NOMO-1 (cell line): ENCODE measurements around the gene CASZ1.

Experiments used
- DNase-seq, 2 experiments: peaks; one replicate each; lab custom pipeline; 2025; ENCODE audit not compliant: unreplicated experiment in 2 of 2; lab: John Stamatoyannopoulos, UW

Gene CASZ1

DNA sequence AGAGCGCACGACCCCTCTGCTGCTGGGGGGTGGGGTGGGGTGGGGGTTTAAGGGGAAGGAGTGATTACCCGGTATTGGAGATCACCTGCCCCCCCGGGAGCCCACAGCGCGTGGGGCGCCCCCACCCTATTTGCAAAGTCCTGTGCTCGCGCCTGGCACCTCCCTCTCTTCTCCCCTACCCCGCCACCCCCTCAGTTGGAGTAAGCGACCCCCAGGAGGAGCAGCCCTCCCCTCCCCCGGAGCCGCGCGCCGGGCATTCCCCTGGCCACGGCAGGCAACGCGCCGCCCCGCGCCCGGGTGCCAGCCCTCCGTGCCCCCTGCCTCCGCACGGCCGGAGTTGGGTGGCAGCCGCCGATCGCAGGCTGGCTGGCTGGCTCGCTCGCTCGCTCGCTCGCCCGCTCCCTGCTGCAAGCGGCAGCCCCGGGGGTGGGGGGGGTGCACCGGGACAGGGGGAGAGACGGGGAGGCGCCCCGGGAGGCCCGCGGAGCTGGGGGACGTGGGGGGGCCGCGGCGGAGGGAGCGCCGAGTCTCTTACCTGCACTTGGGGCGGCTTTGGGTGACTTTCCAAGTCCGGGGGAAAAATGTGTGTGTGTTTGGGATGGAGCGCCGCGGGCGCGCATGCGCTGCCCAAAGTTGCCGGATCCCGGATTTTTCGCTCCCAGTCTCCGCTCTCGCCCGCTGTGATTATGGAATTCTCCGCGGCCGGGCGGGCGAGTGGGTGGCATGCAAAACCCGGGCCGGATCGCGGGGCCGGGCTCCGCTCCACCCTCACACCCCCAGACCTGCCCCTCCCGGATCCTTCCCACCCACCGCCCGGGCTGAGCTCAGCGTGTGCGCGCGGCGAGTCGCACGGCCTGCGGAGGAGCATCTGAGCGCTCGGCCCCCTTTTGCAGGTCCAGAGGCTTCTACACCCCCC is at the start of gene CASZ1:
TSS of gene CASZ1 (minus strand) at position 618 of the 916 bp plus-strand sequence. CDS start 102,757 bp downstream, outside the sequence.
- DNase-seq: no peak

GRCh38 chr1:10843697-10844096 is 47.3 kb upstream of the CASZ1 start:
- no peak for DNase-seq

- DNase-seq: no peak
Observed at GRCh38 chr1:10841118-10841517, 44.7 kb upstream of the CASZ1 start.

- no peak for DNase-seq
Observed at GRCh38 chr1:10839188-10839770, 42.8 kb upstream of the CASZ1 start.

DNA sequence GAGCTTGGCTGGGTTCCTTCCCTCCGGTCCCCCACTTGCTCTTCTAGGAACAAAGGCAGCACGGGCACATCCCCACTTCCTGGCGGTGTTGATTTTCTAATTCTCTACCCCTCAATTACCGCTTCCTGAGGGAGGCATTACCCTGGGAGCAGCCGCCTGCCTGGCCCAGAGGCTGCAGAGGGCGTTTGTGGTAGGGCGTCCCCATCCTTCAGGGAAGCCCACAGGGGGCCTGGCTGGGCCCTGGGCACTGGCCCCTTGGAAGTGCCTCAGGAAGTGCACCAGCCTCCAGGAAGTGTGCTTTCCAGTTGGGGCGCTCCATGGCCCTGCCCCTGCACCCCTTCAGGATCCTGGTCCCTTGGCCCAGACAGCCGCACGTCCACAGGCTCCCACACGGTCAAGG is 42.1 kb upstream of the CASZ1 start:
- no peak for DNase-seq

DNA sequence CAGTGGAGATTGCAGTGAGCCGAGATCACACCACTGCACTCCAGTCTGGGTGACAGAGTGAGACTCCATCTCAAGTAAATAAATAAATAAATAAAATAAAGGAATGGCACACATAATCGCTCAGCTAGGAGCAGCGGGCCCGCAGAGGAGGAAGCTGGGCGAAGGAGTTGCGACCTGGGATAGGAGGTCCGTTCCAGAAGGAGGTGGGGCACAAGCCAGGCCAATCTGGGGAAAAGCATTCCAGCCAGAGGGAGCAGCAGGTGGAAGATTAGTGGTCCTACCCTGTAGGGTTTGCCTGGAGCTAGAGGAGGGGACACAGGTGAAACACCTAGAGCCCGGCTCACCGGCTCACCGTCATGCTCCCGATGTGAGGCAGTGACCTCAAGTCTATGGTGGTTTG is 40.3 kb upstream of the CASZ1 start:
- no peak for DNase-seq

GRCh38 chr1:10835822-10836421 is 39.5 kb upstream of the CASZ1 start:
- no peak for DNase-seq

DNA sequence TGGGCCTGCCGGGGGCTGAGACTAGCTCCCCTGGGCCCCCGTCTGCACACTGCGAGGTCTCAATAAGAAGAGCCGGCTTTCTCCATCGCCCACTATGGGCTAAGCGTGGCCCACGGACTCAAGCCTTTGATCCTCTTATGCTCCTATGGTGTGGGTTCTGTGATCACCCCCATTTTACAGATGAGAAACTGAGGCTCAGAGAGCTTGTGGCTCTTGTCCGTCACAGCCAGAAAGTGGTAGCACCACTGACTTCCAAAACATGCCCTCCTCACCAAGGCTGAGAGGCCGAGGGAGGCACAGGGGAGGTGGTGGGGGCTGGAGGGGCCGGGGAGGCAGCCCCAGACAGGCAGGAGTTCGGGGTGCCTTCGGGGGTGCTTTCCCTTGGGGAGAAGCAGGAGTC is 39.0 kb upstream of the CASZ1 start:
- DNase-seq: no peak

- DNase-seq: no peak
Observed at GRCh38 chr1:10834770-10835412, 38.4 kb upstream of the CASZ1 start.

GRCh38 chr1:10833630-10834557 is 37.4 kb upstream of the CASZ1 start:
- DNase-seq: no peak

GRCh38 chr1:10832703-10833102 is 36.3 kb upstream of the CASZ1 start:
- no peak for DNase-seq

- no peak for DNase-seq
Observed at GRCh38 chr1:10830961-10831668, 34.7 kb upstream of the CASZ1 start.

DNA sequence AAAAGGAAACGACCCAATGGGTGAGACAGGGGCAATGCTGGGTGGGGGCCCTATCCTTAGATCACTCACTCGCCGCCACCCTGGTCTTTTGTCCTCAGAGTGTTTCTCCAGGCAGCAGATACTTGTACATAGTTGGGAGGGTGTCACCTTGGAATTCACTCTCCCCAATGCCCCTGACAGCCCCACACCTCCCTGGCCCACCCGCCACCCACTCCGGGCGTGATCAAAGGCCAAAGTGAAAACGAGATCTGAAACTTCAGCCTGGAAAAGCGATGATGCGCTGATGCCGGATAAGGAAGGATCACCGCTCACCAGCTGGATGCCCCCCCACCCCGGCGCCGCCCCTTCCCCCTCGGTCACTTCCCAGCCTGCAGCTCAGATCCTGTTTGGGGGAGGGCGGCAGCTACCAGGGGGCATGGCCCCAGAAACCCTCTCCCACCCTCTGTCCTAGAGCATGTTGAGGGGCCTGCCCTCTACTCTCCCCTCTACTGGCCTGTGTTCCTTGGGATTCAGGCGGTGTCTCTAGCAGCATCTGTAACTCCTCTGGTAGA is 33.6 kb upstream of the CASZ1 start:
- no peak for DNase-seq

GRCh38 chr1:10829067-10829818 is 32.8 kb upstream of the CASZ1 start:
- no peak for DNase-seq

- no peak for DNase-seq
Observed at GRCh38 chr1:10827377-10828333, 31.2 kb upstream of the CASZ1 start.

GRCh38 chr1:10825592-10825991 is 29.1 kb upstream of the CASZ1 start:
- DNase-seq: no peak

DNA sequence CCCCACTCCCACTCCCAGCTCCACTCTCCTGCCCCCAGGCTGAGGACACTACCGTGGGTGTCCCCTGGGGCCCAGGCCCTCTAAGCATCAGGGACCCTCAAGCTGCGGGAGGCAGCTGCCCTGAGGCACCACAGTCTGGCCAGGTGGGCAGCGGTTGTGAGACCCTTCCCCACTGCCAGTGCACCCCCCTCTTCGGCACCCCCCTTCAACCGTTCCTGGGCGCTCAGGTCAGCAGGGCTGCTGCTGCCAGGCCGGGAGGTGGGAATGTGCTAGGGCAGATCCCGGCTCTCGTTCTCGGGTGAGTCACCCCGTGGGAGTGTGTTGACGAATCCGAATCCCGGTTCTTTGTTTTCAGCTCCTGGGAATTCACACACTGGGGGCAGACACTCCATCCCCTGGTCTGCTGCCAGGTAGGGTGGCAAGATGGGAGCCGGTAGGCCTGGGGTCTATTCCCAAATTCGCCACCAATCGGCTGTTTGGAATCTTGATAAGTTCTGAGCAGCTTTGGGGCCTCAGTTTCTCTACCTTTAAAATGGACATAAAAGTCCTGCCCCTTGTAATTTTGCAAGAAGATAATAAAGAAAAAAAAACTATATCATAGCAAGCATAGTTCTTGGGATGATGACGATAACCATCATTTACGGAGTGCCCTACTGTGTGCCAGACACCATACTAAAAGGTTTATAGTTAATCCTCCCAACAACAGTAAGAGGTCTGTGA is 28.5 kb upstream of the CASZ1 start:
- DNase-seq: no peak
